ENCODE measurements around the gene DGKH. TPM values are rescaled to one million over a fixed set of nuclear protein-coding genes. Genes with fewer than 3 reads are reported as not detected.
"Not testable (repeated sequence)": the region's sequence is repeated elsewhere in the genome, so short reads cannot be mapped to it uniquely, and the experiment has no call there.

The DGKH gene
- total RNA-seq, 1 donor from 2014 or later = 14.5 TPM

GRCh38 chr13:42066542-42066941 lies 18.1 kb downstream of the DGKH start:
- Mint-ChIP-seq H3K36me3 (ENCODE audit: unreplicated experiment) (peaks cover 17% of the 10 kb centered on the region), H3K4me1 (ENCODE audit: unreplicated experiment) (peaks cover 22% of the 10 kb centered on the region), H3K9me3 (ENCODE audit: unreplicated experiment) (no peaks in the 10 kb centered on the region), H3K4me3 (ENCODE audit: unreplicated experiment) (no peak overlapping the region), H3K27ac (ENCODE audit: unreplicated experiment) (no peak overlapping the region), H3K27me3 (ENCODE audit: unreplicated experiment) (no peaks in the 10 kb centered on the region)
- no peak for TF ChIP-seq CTCF (IDR thresholded peaks at IDR 0.05)
- DNase-seq (ENCODE audit: extremely low spot score, unreplicated experiment) = no peak

- Mint-ChIP-seq H3K27ac (ENCODE audit: unreplicated experiment) (no peak overlapping the region), H3K9me3 (ENCODE audit: unreplicated experiment) (no peaks in the 10 kb centered on the region), H3K36me3 (ENCODE audit: unreplicated experiment) (peaks cover 14% of the 10 kb centered on the region), H3K27me3 (ENCODE audit: unreplicated experiment) (no peaks in the 10 kb centered on the region), H3K4me3 (ENCODE audit: unreplicated experiment) (no peak overlapping the region), H3K4me1 (ENCODE audit: unreplicated experiment) (peaks cover 18% of the 10 kb centered on the region)
- TF ChIP-seq CTCF (IDR thresholded peaks at IDR 0.05) = no peak
- no peak for DNase-seq (ENCODE audit: extremely low spot score, unreplicated experiment)
Observed at GRCh38 chr13:42068886-42069285, 20.4 kb downstream of the DGKH start.

GRCh38 chr13:42070599-42070998 lies 22.2 kb downstream of the DGKH start:
- H3K27me3 Mint-ChIP-seq (ENCODE audit: unreplicated experiment); H3K27ac Mint-ChIP-seq (ENCODE audit: unreplicated experiment); DNase-seq (ENCODE audit: extremely low spot score, unreplicated experiment); H3K9me3 Mint-ChIP-seq (ENCODE audit: unreplicated experiment); H3K36me3 Mint-ChIP-seq (ENCODE audit: unreplicated experiment); H3K4me1 Mint-ChIP-seq (ENCODE audit: unreplicated experiment); H3K4me3 Mint-ChIP-seq (ENCODE audit: unreplicated experiment): not testable (repeated sequence)

GRCh38 chr13:42071179-42071578 lies 22.7 kb downstream of the DGKH start:
- H3K4me1 Mint-ChIP-seq (ENCODE audit: unreplicated experiment) = peaks cover 12% of the 10 kb centered on the region
- H3K27me3 Mint-ChIP-seq (ENCODE audit: unreplicated experiment); DNase-seq (ENCODE audit: extremely low spot score, unreplicated experiment); H3K9me3 Mint-ChIP-seq (ENCODE audit: unreplicated experiment); H3K36me3 Mint-ChIP-seq (ENCODE audit: unreplicated experiment); H3K4me3 Mint-ChIP-seq (ENCODE audit: unreplicated experiment); H3K27ac Mint-ChIP-seq (ENCODE audit: unreplicated experiment): not testable (repeated sequence)
- peak; percentile 7 for TF ChIP-seq CTCF (IDR thresholded peaks at IDR 0.05)

GRCh38 chr13:42071672-42072419 lies 23.4 kb downstream of the DGKH start:
- no peaks in the 10 kb centered on the region for H3K27me3 Mint-ChIP-seq (ENCODE audit: unreplicated experiment)
- H3K4me3 Mint-ChIP-seq (ENCODE audit: unreplicated experiment) = no peak overlapping the region
- no peak overlapping the region for H3K27ac Mint-ChIP-seq (ENCODE audit: unreplicated experiment)
- DNase-seq (ENCODE audit: extremely low spot score, unreplicated experiment) = no peak
- H3K36me3 Mint-ChIP-seq (ENCODE audit: unreplicated experiment) = peaks cover 6% of the 10 kb centered on the region
- TF ChIP-seq CTCF (IDR thresholded peaks at IDR 0.05) = no peak
- peaks cover 14% of the 10 kb centered on the region for H3K4me1 Mint-ChIP-seq (ENCODE audit: unreplicated experiment)
- no peaks in the 10 kb centered on the region for H3K9me3 Mint-ChIP-seq (ENCODE audit: unreplicated experiment)
